Activated CD4-positive, alpha-beta T cell treated with anti-CD3 and anti-CD28 coated beads, Interleukin-2, Interleukin-4, amounts not matched to agents 100 ng/mL and 50 ng/mL, durations not matched to agents 16 hours and 8 hours (primary cell): ENCODE measurements around the gene CHST11.
A peak's percentile ranks its signal among the peaks of the same experiment; 100 is the strongest.

ENCODE experiments used
- DNase-seq: peaks from one replicate; pipeline ENCODE4 v3.0.0-alpha.2; 2020; ENCODE audit warnings: low spot score

CHST11 gene

DNA sequence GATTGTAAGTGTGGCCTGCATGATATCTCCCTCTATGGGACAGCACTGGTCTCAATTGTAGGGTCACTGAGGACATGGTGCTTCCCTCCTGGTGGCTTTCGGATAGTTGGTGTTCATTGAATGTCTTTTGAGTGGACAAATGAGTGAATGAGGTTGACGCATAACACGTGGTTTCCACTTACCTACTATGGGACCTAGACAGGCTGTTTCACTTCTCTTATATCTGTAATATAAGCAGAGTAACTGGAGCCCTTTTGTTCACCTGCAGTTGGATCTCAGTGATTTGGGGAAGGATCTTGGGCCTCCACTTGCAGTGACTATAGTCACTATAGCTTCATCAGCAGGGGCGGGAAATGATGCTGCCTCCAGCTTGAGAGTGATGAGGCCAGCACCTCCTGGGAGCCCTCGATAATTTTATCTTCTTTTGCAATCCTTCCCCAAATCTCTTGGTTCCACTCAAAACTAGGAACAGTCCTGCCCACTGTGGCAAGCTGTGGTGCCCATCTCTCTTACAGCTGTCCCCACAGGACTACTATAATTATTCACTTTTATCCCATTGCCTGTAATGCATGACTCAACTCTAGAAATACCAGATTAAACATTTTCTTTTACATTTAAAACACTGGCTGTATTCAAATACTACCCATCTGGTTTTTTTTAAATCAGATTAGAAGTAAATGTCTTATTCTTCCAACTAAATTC is 242.9 kb downstream of the CHST11 start:
- peak; percentile 69 for DNase-seq

DNA sequence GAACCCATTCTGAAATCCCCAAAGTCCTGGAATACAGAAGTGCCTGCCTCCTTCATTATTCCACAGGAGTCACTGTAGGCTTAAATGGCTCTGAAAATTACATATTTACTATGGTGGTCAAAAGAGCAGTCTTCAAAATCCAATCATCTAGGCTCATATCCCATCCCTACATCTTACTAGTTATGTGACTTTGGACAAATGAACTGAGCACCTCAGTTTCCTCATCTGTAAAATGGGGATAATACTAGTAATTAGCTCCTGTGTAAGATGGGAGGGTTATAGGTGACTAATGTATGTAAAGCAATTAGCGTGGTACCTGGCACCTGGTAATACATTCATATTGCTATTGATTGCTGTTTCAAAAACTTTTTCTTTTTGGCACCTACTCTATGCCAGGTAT is 243.6 kb downstream of the CHST11 start:
- no peak for DNase-seq

DNA sequence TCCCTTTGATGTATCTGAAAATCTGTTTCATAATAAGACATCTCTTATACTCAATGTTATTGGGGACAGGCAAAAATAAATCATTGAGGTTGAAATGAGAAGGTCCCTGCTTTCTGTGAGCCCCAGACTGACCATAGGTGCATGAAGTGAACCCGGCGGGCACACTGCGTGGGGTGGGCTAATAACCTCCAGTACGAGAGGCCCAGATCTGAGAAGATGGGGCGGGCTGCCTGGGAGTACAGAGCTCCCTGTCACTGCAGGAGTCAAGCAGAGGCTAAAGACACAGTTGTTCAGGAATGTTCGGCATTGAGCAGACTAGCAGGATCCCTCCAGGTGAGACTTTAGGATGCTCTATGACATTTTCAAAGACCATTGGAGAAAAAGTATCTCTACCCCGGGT is 244.6 kb downstream of the CHST11 start:
- DNase-seq: no peak

DNA sequence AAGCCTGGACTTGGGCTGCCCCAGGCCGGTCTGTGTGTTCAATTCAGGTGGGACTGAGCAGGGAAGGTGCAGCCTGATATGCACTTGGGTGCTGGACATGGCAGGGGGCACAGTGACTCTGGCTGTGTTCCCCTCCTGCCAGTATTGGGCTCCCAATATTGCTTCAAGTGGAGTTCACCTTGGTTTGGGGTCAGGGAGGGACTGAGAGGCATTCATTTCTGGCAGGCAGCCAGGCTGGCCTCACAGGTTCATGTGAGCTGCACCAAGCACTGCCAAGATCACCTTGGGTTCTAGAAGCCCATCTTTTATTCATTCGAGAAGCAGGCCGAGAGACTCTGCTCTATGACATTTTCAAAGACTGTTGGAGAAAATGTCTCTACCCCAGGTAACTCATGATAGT is 245.0 kb downstream of the CHST11 start:
- DNase-seq: no peak

DNA sequence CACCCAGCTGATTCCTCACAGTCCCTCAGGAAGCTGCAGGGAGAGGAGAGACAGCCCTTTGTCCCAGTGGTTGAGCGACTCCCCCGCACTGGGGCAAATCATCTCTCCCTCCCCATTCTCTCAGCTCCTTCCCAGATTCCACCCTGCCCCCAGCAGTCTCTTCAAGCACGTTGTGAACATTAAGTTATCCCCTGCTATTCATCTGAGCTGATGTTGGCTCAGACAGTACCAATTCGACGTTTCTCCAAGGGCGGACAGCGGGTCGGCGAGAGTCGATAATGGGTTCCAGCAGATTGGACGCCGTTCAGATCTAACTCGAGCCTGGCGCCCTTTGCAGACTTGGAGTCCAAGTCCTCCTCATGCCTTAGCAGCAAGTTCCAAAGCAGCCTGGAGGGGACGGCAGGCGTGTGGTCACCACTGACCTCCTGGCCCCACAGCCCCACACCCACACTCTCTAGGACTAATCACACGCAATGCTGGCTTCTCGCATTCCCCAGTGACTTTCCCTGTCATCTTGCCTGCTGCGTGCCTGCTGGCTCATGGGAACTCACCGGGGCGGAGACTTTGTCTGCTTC is 245.9 kb downstream of the CHST11 start:
- DNase-seq: no peak

DNA sequence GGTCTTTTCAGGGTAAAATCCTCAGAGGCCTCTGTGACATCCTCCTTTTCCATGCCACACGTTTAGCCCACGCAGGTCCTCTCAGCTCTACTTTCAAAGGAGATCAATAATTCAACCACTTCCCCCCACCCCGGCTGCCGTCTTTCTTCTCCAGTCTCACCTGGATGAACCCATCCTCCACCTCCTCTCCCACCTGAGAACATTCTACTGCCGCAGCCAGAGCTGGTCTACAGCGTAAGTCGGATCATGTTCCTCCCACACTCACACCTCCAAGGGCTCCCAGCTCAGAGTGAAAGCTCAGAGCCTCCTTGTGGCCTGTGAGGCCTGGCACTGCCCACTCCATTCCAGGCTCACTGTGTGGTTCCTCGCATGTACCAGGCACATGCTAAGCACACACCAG is 246.6 kb downstream of the CHST11 start:
- no peak for DNase-seq

DNA sequence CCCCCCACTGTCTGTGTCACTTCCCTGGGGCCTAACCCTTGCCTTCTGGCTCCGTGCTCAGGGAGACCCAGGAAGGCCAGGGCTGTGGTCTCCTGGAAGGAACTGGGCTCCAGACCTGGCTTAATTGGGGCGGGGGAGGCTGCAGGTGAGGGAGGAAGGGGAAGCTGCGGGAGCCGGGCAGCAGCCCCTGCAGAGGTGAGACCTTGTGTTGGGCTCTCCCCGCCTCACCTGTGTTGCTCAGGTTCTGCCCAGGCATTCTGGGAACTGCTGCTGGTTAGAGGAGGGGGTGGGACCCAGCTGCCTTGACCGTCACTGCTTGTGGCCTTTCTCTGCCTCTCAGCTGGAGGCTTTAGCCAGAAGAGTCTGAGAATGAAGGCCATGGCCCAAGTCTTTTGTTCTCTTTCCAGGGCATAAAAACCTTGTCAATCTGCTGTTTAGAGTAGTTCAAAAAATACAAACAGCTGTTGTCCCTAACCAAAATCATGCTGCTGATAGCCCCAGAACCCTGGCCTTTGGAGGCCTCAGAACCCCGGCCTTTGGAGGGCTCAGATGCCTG is 247.6 kb downstream of the CHST11 start:
- no peak for DNase-seq

DNA sequence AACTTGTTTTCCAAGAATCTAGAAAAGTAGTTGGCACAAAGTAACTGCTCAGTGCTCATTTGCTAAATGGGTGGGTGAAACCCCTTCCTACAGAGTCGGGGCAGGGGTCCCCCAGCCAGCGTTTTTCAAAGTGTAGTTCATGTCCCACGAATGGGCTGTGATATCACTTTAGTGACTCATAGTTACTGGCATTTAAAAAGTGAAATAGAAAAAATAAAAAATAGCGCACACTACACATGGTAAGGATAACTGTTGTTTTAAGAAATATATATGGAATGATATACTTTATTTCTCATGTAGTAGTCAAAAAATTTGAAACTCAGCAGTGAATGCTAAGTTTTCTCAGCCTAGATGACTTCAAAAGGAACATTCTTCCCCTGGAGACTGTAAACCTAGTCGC is 250.4 kb downstream of the CHST11 start:
- no peak for DNase-seq

DNA sequence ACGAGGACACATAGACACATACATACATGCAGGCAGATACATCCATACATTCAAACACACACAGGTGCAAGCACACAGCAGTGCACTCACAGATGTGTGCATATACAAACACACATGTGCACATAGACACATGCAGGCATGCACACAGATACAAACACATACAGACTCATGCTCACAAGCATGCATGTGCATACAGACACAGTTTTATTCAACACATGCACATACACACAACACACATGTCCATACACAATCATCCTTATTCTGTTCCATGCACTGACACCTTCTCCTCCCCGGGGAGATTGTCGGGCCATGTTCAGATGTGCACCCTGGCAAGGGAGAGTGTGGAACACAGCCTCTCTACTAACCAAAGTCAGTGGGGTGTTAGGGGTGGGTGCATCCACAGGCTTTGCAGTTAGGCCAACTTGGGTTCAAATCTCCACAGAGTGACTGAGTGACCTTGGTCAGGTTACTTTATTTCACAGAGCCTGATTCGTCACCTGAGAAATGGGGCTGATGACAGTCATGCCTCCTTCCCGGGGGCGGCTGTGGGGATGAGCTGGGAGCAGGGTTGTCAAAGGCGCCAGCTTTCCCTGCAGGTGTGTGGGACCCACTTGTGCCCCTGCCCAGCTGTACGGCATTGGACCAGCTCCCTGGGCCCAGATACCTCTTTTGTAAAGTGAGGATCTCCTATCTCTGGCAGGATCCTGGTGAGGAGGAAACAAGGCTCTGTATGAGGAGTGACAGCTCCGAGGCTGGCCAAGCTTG is 251.2 kb downstream of the CHST11 start:
- no peak for DNase-seq

DNA sequence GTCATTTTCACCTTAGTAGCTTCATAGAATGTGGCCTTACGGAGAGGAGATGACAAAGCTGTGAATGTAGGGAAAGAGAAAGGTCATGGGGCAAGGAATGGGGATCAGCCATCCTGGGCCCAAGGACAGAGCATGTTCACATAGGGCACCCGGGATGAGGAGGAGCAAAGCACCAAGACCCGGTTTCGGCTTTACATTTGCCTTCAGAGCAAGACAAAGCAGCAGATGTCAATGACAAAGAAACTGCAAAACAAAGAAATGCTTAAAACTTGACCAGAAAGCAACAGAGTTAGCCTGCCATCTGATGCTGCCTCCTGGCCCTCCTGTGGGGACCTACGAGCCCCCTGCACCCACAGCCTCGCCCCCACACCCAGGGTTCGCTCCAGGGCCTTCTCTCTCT is 252.1 kb downstream of the CHST11 start:
- no peak for DNase-seq

DNA sequence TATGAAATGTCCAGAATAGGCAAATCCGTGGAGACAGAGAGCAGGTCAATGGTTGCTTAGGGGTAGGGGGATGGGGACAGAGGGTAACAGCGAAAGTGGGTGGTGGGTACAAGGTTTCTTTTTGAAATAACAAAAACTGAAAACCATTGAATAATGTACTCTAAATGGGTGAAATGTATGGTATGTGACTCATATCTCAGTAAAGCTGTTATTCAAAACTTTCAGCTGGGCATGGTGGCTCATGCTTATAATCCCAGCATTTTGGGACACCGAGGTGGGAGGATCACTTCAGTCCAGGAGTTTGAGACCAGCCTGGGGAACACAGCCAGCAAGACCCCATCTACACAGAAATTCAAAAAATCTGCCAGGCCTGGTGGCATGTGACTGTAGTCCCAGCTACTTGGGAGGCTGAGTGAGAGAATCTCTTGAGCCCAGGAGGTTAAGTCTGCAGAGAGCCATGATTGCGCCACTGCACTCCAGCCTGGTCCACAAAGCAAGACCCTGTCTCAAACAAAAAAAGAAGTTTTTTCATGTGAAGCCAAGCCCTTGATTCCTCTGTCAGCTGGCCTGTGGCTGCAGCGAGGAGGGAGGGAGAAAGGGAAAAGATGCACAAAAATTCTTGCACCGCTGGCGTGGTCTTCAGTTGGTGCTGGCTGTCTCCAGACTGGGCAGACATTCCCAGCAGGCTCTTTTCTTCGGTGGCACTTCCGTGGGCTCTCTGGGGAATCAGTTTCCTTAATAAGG is 253.1 kb downstream of the CHST11 start:
- DNase-seq: no peak

DNA sequence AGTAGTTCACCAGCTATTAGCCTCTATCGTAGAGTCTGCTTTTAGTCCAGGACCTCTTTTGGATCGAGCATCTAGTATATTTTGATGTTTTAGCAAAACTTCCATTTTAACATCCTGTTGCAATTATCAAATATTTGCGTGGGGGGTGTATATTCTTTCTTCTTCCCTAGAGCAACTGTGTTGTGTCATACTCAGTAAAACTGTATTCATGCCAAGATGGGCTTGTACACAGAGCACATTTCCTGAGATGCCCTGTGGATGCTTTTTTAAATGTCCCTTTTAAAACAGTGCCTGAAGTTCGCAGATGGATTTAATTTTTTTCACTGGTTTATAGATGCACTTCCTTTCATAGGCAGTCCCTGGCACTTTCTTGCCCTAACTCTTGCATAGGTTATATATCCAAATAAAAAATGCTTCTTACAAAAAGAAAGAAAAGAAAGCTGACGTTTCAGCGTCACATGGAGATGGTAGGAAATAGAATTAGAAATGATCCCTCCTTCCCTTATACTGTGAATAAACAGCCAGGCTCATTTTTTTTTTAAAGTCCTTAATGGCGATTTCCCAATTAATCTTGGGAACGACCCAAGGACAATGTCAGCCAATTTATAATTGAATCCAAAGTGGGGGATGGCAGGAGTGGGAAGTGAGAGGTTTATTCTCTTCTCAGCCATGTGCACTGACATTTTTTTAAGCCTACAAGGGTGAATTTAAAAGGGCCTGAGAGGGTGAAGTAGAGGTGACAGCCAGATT is 254.4 kb downstream of the CHST11 start:
- DNase-seq: no peak

DNA sequence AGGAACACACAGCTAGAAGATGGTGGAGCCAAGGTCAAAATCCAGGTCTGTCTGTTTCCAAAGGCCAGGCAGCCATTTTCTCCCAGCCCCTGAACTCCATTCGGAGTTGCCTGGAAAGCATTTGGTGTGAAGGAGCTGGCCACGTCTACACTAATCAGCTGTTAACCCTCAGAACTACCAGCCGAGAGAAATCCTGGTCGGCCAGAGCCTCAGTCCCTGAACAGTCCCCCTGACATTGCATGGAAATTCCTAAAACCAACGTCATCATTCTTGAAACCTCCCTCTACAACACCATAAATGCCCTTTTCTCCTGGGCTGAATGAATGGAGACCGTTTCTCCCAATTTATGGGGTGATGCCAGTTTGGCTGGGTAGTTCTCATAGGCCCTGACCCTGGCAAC is 255.7 kb downstream of the CHST11 start:
- DNase-seq: no peak

DNA sequence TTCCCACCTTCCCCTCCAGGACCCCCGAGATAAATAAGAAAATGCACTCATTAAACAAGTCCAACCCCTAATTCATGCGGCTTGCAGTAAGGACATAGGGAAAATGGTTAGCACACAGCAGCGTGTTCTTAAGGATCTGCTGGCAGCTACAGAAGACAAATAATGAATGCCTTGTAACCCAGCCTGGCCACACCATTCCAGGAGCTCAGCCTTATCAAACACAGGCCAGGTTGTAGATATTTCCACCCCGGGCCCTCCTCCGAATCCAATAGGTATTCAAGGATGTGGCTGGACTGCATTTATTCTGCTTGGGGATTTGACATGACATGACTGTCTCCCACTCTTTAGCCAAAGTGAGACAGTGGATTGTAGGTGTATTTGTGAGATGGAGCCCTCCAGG is 256.2 kb downstream of the CHST11 start:
- DNase-seq: no peak

DNA sequence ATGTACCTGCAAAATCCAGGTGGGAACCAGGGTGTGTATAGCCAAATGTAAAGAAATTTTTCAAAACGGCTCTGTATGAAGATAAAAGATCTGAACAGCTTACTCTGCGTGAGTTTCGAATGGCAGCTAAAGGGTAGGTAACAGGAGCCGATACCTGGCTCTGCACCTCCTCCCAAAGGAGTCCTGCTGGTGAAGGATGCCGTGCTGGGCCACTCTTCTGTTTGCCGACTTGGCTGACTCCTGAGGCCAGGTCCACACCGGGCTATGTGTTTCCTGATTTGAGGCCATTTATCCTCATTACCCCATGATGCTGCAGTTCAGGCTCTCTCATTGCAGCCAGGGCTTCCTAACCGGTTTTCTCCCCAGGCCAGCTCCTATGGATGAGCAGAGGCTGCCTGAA is 256.7 kb downstream of the CHST11 start:
- no peak for DNase-seq

DNA sequence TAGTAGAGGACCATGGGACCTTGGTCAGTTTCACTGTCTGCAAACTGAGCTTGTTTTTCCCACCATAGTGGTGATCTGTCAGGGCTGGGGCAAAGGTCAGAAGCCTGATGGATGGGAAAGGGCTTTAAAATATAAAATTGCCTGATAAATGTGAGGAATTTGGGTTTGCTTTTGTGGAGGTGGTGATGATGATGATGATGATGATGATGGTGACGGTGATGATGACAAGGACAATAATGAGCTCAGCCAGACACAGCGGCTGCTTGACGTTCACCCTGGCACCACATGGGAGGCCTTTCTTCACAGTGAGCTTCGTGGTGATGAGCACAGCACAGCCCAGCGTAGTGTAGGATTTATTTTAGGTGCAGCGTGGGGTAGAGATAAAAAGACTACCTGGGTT is 257.6 kb downstream of the CHST11 start:
- DNase-seq: no peak

DNA sequence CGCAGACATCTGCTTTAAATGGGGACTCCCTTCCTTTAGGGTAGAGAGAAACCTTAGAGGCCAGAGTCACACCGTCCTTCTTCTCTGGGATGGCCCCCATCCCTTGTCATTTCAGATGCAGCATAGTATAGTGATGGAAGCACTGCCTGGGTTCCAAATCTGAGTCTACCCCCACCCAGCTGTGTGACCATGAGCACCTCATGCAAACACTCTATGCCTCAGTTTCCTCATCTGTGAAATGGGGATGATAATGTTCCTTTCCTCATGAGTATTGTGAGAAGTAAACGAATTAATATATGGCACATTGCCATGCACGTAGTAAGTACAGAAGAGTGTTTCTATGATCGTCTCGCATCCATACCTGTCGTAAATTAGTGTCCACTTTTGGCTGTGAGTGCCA is 259.4 kb downstream of the CHST11 start:
- no peak for DNase-seq

DNA sequence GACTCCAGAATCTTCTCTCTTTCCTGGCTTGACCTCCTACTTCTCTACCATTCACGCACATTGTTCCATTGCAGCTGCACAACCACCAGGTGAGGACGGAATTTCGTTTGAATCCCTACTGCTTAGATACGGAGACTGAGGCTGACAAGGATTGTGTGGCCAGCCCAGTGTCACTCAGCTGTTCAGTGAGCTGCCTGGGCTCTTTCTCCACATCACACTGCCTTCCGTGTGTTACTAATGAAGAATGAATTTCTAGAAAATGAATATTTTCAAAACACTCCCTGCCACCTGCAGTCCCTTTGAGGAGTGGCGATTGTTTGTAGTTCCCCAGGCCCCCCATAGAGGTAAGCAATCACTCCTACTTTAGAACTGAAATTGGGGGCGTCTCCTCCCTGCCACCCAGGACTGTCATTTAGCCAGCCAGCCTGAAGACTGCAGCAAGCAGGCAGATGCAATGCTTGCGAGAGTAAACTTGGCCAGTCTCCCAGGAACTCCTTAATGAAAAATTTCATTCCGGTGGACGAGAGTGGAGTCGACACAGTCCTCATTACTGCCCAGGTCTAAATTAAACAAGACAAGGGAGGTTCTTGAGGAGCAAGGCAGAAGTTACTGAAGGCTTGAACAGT is 261.7 kb downstream of the CHST11 start:
- no peak for DNase-seq

DNA sequence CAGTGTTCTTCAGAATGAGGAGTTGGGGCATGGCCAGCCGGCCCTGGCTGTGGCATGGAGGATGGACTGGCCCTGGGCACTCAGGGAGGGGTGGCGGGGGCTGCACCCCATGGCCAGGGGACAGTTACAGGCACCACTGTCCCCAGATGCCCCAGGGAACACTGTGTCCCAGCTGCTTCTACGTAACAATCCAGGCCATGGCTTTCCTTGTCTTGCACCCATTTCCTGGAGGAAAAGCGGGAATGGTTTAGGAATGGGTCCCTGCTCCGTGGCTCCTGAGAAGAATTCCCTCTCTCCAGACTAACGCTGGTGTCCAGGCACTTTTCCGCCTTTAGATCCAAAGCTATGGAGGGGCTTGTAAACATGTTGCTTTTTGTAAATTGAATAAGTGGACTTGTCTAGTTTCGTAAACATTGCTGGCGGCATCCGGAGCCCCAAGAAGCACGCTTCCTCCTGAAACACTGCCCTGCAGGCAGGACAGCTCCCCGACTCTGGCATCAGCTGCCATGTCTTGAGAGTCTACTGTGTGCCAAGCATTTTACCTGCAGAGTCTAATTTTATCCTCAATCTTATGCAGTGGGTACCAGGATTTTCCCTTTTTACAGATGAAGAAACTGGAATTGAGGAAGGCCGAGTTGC is 263.1 kb downstream of the CHST11 start:
- DNase-seq: no peak

DNA sequence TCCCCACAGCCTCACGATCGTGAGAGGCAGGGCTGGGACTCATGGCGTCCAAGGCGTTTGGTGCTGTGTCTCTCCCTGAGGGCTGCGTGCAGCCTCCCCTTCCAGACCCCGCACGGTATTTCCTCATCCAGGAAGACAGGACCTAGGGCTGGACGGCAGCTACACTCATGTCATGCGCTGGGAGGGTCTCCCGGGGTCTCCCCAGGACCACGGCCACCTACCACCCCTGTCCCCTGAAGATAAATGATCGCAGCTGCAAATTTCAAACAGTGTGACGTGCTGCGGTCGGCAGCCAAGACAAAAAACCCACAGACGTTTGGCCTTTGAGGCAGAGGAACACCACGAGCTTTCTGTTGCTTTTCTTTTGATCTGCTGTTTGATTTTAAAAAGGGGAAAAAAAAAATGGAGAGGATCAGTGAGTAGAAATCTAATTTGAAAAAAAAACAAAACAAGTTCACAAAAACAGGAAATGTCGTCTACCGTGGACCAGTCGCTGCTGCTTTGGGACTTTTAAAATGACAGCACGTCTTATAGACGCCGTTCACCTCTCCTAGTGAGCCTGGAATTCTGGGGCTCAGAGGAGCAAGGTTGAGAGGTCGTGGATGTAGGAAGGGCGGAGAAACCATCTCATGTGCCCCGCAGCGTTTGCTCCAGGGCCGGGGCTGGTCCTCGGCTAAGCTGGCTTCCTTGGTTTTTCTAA is 263.7 kb downstream of the CHST11 start:
- DNase-seq: peak; percentile 62
